Myometrial cell (primary cell): Measurements from ENCODE around the gene DEFB131A. TPM values are rescaled to one million over a fixed set of nuclear protein-coding genes. Genes with fewer than 3 reads are reported as not detected.

ENCODE experiments used
- total RNA-seq: library from RNA; depleted of rRNA; stranded (reverse); fragments of >200 nt; gene quantifications from 2 replicates; pipeline ENCODE4 v1.2.3, GENCODE V29; 2015

Gene DEFB131A, protein sequence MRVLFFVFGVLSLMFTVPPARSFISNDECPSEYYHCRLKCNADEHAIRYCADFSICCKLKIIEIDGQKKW
- not detected in 2 replicates for total RNA-seq

DNA sequence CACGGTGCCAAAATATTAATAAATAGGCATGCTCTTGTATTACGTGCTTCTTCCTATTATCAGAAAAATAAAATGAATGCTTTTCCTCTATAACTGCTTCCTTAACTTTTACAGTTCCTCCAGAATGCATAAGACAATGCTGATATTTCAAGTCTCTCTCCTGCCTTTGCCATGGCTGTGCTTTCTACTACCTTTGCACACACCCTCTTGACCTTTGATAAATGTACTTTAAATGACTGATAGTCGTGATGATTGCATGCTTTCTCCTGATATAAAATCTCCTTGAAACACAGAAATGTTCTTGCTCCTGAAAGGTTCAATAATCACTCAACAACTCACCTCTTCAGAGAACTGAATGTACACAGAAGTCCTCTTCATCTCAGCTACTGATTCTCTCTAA lies at the start of gene DEFB131A:
DEFB131A (plus strand) TSS at position 301 of the 400 bp plus-strand sequence. CDS start 120 bp downstream, outside the sequence.

Other genes with a start within 250 kb of the DEFB131A start
- not detected in 2 replicates for gene USP17L10, start 233.8 kb upstream of the DEFB131A start, total RNA-seq
- gene USP17L11, start 229.0 kb upstream of the DEFB131A start, total RNA-seq, result not detected in 2 replicates
- gene USP17L12, start 224.3 kb upstream of the DEFB131A start, total RNA-seq, result not detected in 2 replicates
- gene USP17L13, start 219.5 kb upstream of the DEFB131A start, total RNA-seq, result not detected in 2 replicates
- not detected in 2 replicates for gene USP17L15, start 210.0 kb upstream of the DEFB131A start, total RNA-seq
- gene USP17L17, start 200.5 kb upstream of the DEFB131A start, total RNA-seq, result not detected in 2 replicates
- not detected in 2 replicates for gene USP17L18, start 195.8 kb upstream of the DEFB131A start, total RNA-seq
- not detected in 2 replicates for gene USP17L19, start 191.0 kb upstream of the DEFB131A start, total RNA-seq
- gene USP17L20, start 186.3 kb upstream of the DEFB131A start, total RNA-seq, result not detected in 2 replicates
- gene USP17L21, start 181.5 kb upstream of the DEFB131A start, total RNA-seq, result not detected in 2 replicates
- gene USP17L22, start 176.8 kb upstream of the DEFB131A start, total RNA-seq, result not detected in 2 replicates
- not detected in 2 replicates for gene USP17L24, start 119.2 kb upstream of the DEFB131A start, total RNA-seq
- gene USP17L25, start 114.5 kb upstream of the DEFB131A start, total RNA-seq, result not detected in 2 replicates
- not detected in 2 replicates for gene USP17L26, start 109.8 kb upstream of the DEFB131A start, total RNA-seq
- not detected in 2 replicates for gene USP17L5, start 105.0 kb upstream of the DEFB131A start, total RNA-seq
- gene USP17L27, start 100.3 kb upstream of the DEFB131A start, total RNA-seq, result not detected in 2 replicates
- gene USP17L28, start 95.5 kb upstream of the DEFB131A start, total RNA-seq, result not detected in 2 replicates
- not detected in 2 replicates for gene USP17L29, start 90.8 kb upstream of the DEFB131A start, total RNA-seq
- not detected in 2 replicates for gene USP17L30, start 81.3 kb upstream of the DEFB131A start, total RNA-seq